Endodermal cell (in vitro differentiated cells): Measurements from ENCODE around the gene MMP15. TPM values are rescaled to one million over a fixed set of nuclear protein-coding genes. Genes with fewer than 3 reads are reported as not detected.

Experiments
- DNase-seq: peaks from one replicate; pipeline ENCODE4 v3.0.0-alpha.2; 2017
- H3K27ac ChIP-seq: 2 replicates; pipeline ENCODE4 v1.5.1; 2013; ENCODE audit warnings: mild to moderate bottlenecking, low read depth, low read length, moderate library complexity
- H3K27me3 ChIP-seq: 2 replicates; pipeline ENCODE4 v1.6.1; 2013; ENCODE audit warnings: mild to moderate bottlenecking, low read length, moderate library complexity; ENCODE audit not compliant: insufficient read depth, control insufficient read depth, poor library complexity, severe bottlenecking
- H3K36me3 ChIP-seq: 2 replicates; pipeline ENCODE4 v1.7.0; 2013; ENCODE audit warnings: mild to moderate bottlenecking, low read length, moderate library complexity; ENCODE audit not compliant: control insufficient read depth, insufficient read depth
- H3K4me1 ChIP-seq: one replicate; pipeline ENCODE4 v1.7.0; 2013; ENCODE audit warnings: low read length; ENCODE audit not compliant: control insufficient read depth, insufficient read depth
- H3K4me3 ChIP-seq: 2 replicates; pipeline ENCODE4 v1.5.1; 2013; ENCODE audit warnings: mild to moderate bottlenecking, low read length, moderate library complexity
- H3K9ac ChIP-seq: 2 replicates; pipeline ENCODE4 v1.6.1; 2013; ENCODE audit warnings: mild to moderate bottlenecking, low read length, moderate library complexity; ENCODE audit not compliant: poor library complexity, severe bottlenecking; ENCODE audit errors: extremely low read depth
- H3K9me3 ChIP-seq: 2 replicates; pipeline ENCODE4 v1.6.1; 2013; ENCODE audit warnings: mild to moderate bottlenecking, low read length, moderate library complexity; ENCODE audit not compliant: control insufficient read depth
- H3K27ac Mint-ChIP-seq: 2 replicates; pipeline ENCODE4 v1.8.0; 2020; ENCODE audit warnings: mixed read lengths
- H3K27me3 Mint-ChIP-seq: 2 replicates; pipeline ENCODE4 v1.8.0; 2021; ENCODE audit warnings: mild to moderate bottlenecking, mixed read lengths; ENCODE audit not compliant: insufficient read depth
- H3K36me3 Mint-ChIP-seq: 2 replicates; pipeline ENCODE4 v1.8.0; 2020; ENCODE audit warnings: low read depth, mixed read lengths
- H3K4me1 Mint-ChIP-seq: 2 replicates; pipeline ENCODE4 v1.8.0; 2020; ENCODE audit warnings: mixed read lengths
- H3K4me3 Mint-ChIP-seq: 2 replicates; pipeline ENCODE4 v1.8.0; 2020; ENCODE audit warnings: mild to moderate bottlenecking, moderate library complexity, mixed read lengths
- H3K9me3 Mint-ChIP-seq: 2 replicates; pipeline ENCODE4 v1.8.0; 2020; ENCODE audit warnings: mild to moderate bottlenecking, mixed read lengths
- CTCF ChIP-seq: fragments of 200-600 bp; sonication (generic); conservative IDR thresholded peaks from 2 replicates; pipeline ENCODE4 v1.5.0; 2021; ENCODE audit warnings: antibody characterized with exemption, mild to moderate bottlenecking
- WGBS, 2 experiments: methylation state at CpG; one replicate each; pipeline versions ENCODE4 v1.1.5 to v1.1.7; 2013; ENCODE audit warnings: missing lambda C conversion rate in 2 of 2, mixed read lengths in 1 of 2; ENCODE audit not compliant: insufficient coverage in 1 of 2, insufficient read length in 1 of 2; 5-methylcytosine and 5-hydroxymethylcytosine counted together
- total RNA-seq, 2 donors: library from RNA; stranded (reverse); fragmentation: NEBNext Ultra II Directional in 1 of 2; extraction: Animal tissue kit (Norgen Biotek cat#: 25700) in 1 of 2; gene quantifications; 2 replicates in 1 of 2; 3 replicates in 1 of 2; pipeline ENCODE4 v1.2.1, GENCODE V29; 2021

MMP15 gene
- total RNA-seq, 2 donors from 2014 or later = 99.8 to 105 TPM

GRCh38 chr16:58046936-58047335, 21.4 kb downstream of the MMP15 start:
- Mint-ChIP-seq H3K36me3 (peaks cover 22% of the 10 kb centered on the region), H3K9me3 (no peaks in the 10 kb centered on the region), H3K27ac (peak overlapping the region; percentile 66), H3K4me1 (peaks cover 9% of the 10 kb centered on the region), H3K27me3 (no peaks in the 10 kb centered on the region), H3K4me3 (no peak overlapping the region)
- WGBS, 2 experiments = 75 to 93% methylated on average over 3 to 6 of the region's 6 CpGs
- Histone ChIP-seq H3K36me3 (peaks cover 23% of the 10 kb centered on the region), H3K4me1 (peaks cover 5% of the 10 kb centered on the region), H3K27ac (no peak overlapping the region), H3K4me3 (no peak overlapping the region), H3K27me3 (no peaks in the 10 kb centered on the region), H3K9me3 (no peaks in the 10 kb centered on the region), H3K9ac (no peak overlapping the region)
- peak; percentile 44 for DNase-seq
- TF ChIP-seq CTCF = no peak

GRCh38 chr16:58047557-58048348, 22.2 kb downstream of the MMP15 start:
- no peak for TF ChIP-seq CTCF
- no peaks in the 10 kb centered on the region for H3K27me3 ChIP-seq
- no peak overlapping the region for H3K9ac ChIP-seq
- H3K4me1 Mint-ChIP-seq = peaks cover 9% of the 10 kb centered on the region
- DNase-seq = peak; percentile 74
- no peaks in the 10 kb centered on the region for H3K9me3 Mint-ChIP-seq
- H3K27ac Mint-ChIP-seq = peak overlapping the region; percentile 66
- H3K4me1 ChIP-seq = peaks cover 5% of the 10 kb centered on the region
- H3K9me3 ChIP-seq = no peaks in the 10 kb centered on the region
- H3K27ac ChIP-seq = peak overlapping the region; percentile 49
- H3K4me3 Mint-ChIP-seq = no peak overlapping the region
- WGBS, 2 experiments = 83 to 92% methylated on average over 4 to 19 of the region's 19 CpGs
- H3K36me3 Mint-ChIP-seq = peaks cover 14% of the 10 kb centered on the region
- no peaks in the 10 kb centered on the region for H3K27me3 Mint-ChIP-seq
- H3K36me3 ChIP-seq = peaks cover 17% of the 10 kb centered on the region
- H3K4me3 ChIP-seq = no peak overlapping the region

- peaks cover 10% of the 10 kb centered on the region for H3K36me3 ChIP-seq
- Mint-ChIP-seq H3K36me3 (peaks cover 6% of the 10 kb centered on the region), H3K4me3 (no peak overlapping the region), H3K27me3 (no peaks in the 10 kb centered on the region), H3K27ac (no peak overlapping the region), H3K4me1 (peaks cover 9% of the 10 kb centered on the region), H3K9me3 (no peaks in the 10 kb centered on the region)
- no peaks in the 10 kb centered on the region for H3K9me3 ChIP-seq
- no peak overlapping the region for H3K4me3 ChIP-seq
- H3K4me1 ChIP-seq = peaks cover 5% of the 10 kb centered on the region
- no peak for TF ChIP-seq CTCF
- peak; percentile 38 for DNase-seq
- H3K27me3 ChIP-seq = no peaks in the 10 kb centered on the region
- H3K9ac ChIP-seq = no peak overlapping the region
- WGBS, 2 experiments = 93 to 100% methylated on average over 3 to 13 of the region's 13 CpGs
- H3K27ac ChIP-seq = peak overlapping the region; percentile 38
Observed at GRCh38 chr16:58048494-58049231, 23.1 kb downstream of the MMP15 start.
